ENCODE results near the gene NMNAT2.

DNA sequence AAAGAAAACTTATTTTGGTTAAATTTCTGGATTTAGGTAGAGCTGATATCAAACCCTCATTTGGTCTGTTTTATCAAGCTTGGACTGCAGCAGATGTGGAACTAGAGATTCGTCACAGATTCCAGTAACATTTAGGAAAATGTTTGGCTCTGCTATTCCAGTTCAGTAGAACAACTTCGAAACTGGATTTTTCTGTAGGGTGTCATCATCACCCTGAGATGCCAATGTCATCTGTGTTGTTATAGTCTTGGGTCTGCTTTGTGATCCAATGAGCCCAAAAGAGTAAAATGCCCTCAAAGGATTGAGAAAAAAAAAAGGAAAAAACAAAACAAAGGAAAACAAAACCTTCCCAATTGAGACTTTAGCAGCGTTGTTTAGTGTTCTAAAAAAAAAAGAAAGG is 176.7 kb downstream of the NMNAT2 start:
- TF ChIP-seq CTCF (IDR thresholded peaks at IDR 0.05 in 4 of 5, conservative IDR thresholded peaks at IDR 0.05 in 1 of 5) (no peak), POLR2A (IDR thresholded peaks at IDR 0.05) (no peak)
